Tibial nerve (tissue), 4 donors: ENCODE results near the gene PIEZO2.

Experiments used
- EP300 ChIP-seq, 2 donors: sonication (generic); formaldehyde crosslinking; IDR thresholded peaks; one replicate each; pipeline ENCODE4 v1.6.1; 2017; ENCODE audit warnings: antibody characterized with exemption in 2 of 2, mild to moderate bottlenecking in 1 of 2
- TF ChIP-seq, protein P1 (sequence below), 5 experiments: fragments of 200-600 bp in 3 of 5; fragments of 450-650 bp in 2 of 5; sonication (generic) in 3 of 5; IDR thresholded peaks; one replicate each; pipeline ENCODE4 v1.5.1; 2016 to 2019; ENCODE audit warnings: antibody characterized with exemption in 5 of 5, mild to moderate bottlenecking in 3 of 5, moderate library complexity in 2 of 5

DNA sequence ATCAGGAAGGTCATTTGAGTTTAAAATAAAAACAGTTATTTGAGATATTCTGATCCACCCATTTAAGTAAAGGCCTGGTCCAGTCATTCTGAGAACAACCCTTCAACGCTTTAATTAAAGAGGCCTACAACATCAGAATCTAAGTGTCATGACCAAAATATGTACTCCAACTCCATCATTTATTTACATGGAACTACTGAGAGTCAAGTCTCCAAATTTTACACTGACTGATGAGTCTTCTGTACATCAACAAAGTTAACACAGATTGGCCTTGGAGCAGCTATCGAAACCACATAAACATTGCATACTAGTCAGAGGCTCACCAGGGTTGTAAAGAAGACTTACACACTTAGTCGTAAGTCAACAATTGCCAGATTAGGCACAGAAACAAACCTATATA, 37.1 kb downstream of the PIEZO2 start:
- TF ChIP-seq, protein P1, sequence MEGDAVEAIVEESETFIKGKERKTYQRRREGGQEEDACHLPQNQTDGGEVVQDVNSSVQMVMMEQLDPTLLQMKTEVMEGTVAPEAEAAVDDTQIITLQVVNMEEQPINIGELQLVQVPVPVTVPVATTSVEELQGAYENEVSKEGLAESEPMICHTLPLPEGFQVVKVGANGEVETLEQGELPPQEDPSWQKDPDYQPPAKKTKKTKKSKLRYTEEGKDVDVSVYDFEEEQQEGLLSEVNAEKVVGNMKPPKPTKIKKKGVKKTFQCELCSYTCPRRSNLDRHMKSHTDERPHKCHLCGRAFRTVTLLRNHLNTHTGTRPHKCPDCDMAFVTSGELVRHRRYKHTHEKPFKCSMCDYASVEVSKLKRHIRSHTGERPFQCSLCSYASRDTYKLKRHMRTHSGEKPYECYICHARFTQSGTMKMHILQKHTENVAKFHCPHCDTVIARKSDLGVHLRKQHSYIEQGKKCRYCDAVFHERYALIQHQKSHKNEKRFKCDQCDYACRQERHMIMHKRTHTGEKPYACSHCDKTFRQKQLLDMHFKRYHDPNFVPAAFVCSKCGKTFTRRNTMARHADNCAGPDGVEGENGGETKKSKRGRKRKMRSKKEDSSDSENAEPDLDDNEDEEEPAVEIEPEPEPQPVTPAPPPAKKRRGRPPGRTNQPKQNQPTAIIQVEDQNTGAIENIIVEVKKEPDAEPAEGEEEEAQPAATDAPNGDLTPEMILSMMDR (IDR thresholded peaks at IDR 0.05) = no peak
- TF ChIP-seq EP300 (IDR thresholded peaks at IDR 0.05) = no peak
